PC-9 (cell line): ENCODE data around the gene PDE4B.

Experiments
- CTCF ChIP-seq: fragments of 200-600 bp; sonication (generic); conservative IDR thresholded peaks from 2 replicates; pipeline ENCODE4 v1.6.1; 2017; ENCODE audit warnings: mixed run types, antibody characterized with exemption, mild to moderate bottlenecking, moderate library complexity
- EZH2 ChIP-seq: fragments of 200-600 bp; sonication (generic); IDR thresholded peaks from 2 replicates; pipeline ENCODE4 v1.8.0; 2017; ENCODE audit warnings: antibody characterized with exemption, low read depth

GRCh38 chr1:66028035-66028434 is 235.3 kb downstream of the PDE4B start:
- no peak for TF ChIP-seq CTCF
- no peak for TF ChIP-seq EZH2
